AG20443 (cell line): ENCODE results near the gene SLC25A22.
A peak's percentile ranks its signal among the peaks of the same experiment; 100 is the strongest.

Source experiments
- DNase-seq: peaks from one replicate; pipeline ENCODE4 v3.0.0; 2012; ENCODE audit warnings: low spot score, mixed read lengths

SLC25A22 gene

GRCh38 chr11:833849-834311 lies 35.8 kb upstream of the SLC25A22 start:
- no peak for DNase-seq

DNA sequence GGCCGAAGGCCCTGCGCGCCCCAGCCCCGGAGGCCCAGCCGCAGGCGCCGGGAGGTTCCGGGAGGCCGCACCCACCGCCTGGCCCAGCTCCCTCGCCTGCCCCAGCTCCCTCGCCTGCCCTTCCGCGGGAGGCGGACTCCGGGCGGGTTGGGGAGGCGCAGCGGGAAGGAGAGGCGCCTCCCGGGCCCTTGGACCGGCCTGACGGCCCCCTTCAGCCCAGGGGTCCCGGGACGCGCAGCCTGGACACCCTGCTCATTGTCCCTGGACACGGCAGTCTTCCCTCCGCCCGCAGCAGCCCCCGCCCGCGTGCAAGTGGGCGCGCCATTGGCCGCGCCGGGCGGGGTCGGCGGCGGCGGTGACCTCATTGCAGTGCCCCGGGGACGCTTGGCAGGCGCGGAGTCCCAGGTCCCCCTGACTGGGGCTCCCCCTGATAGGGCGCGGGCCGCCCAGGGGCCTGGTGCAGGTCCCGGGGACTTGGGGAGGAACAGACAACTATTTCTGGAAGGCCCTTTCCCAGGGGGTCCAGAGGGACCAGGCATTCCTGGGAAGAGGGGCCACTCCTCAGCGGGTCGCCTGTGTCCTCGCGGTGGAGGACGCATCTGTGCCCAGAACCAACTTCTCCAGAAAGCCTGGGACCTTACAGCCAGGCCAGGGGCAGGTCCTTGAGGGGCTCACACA lies 35.2 kb upstream of the SLC25A22 start:
- DNase-seq, result peak; percentile 67

DNA sequence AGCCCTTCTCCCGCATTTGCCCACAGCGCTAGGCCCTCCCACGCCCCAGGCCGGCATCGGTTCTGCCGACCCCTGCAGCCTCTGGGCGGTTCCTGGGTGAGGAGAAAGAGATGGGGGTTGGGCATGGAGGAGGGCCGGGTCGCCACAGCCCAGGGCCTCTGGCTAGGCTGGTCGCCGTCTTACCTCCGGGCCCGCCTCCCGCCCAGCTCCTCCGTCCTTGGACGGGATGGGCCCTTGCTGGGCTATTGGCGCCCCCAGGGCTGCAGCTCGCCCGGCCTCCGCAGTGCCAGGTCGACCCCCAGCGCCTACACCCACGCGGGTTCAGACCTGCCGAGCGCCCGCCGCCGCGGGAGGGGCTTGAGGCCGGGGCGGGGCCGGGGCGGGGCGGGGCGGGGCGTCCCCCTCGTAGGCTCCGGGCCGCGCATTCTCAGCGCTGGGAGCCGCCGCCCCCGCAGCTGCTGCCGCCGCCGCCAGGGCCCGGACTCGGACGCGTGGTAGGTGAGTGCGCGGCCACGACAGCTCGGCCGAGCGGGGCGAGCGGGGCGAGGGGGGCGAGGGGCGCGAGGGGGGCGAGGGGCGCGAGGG lies 34.5 kb upstream of the SLC25A22 start, which contains the start of gene CD151:
Gene CD151, plus strand, starts transcription at position 424 of the 585 bp plus-strand sequence. CDS start 3,118 bp downstream, outside the sequence.
- DNase-seq, result peak; percentile 84

- DNase-seq, result no peak
Observed at GRCh38 chr11:831961-832528, 34.0 kb upstream of the SLC25A22 start.

DNA sequence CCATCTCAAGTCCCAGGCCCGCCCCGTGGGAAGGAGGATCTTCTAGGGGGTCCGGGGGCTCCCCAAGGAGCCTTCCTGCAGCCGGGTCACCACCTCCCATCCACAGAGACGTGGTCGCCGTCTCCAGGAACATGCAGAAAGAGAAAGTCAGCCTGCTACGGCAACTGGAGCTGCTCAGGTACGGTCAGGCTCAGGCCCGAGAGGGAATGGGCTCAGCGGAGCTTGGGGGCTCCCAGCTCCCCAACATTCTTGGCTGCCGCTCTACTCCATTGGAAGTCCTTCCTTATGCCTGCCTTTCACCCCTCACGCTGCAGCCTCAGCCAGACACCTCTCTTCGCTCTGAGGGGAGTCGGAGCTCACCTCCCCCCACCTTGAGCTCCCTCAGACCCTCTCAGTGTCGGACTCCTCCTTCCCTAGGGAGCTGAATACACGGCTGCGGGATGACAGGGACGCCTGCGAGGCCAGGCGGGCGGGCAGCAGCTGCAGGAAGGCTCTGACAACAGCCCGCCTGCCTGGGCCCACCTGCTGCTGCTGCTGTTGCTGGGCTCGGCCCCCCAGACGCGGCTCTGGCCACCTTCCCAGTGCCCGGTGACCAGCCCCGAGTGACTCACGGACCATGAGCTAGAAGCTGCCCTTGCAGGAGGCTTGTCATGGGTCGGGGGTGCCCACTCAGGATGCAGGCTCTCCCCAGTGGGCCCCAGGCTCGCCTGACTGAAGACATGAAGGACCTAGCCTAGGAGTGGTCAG lies 33.2 kb upstream of the SLC25A22 start:
- no peak for DNase-seq

DNA sequence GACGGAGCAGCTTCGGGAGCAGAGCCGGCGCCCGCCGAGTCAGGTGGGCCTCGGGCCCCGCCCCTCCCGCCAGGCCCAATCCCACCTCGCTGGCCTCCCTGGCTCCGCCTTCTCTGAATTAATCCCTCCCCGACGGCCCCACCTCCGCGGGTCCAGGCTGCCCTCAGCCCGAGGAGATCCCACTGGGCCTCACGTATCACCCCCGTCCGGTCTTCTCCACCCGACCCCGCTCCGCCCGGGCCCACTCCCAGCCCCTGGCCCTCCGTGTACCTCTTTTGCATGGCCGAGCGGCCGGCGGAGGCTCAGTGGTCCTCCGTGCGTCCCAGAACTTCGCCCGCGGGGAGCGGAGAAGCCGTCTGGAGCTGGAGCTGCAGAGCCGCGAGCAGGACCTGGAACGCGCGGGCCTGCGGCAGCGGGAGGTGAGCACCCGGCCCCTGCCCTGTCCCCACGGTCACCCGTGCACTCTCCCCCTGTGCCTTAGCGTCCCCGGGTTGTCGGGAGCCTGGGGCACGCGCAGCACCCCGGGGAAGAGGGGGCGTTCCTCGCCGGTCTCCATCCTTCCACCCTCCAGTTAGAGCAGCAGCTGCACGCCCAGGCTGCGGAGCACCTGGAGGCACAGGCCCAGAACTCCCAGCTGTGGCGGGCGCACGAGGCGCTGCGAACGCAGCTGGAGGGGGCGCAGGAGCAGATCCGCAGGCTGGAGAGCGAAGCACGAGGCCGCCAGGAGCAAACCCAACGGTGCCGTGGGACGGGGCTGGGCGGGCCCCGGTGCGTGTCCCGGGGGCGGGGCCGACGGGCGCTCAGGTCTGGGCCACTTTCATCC lies 32.4 kb upstream of the SLC25A22 start:
- peak; percentile 79 for DNase-seq

- DNase-seq, result no peak
Observed at GRCh38 chr11:829847-830294, 31.8 kb upstream of the SLC25A22 start.

GRCh38 chr11:829176-829846 lies 31.2 kb upstream of the SLC25A22 start:
- no peak for DNase-seq

DNA sequence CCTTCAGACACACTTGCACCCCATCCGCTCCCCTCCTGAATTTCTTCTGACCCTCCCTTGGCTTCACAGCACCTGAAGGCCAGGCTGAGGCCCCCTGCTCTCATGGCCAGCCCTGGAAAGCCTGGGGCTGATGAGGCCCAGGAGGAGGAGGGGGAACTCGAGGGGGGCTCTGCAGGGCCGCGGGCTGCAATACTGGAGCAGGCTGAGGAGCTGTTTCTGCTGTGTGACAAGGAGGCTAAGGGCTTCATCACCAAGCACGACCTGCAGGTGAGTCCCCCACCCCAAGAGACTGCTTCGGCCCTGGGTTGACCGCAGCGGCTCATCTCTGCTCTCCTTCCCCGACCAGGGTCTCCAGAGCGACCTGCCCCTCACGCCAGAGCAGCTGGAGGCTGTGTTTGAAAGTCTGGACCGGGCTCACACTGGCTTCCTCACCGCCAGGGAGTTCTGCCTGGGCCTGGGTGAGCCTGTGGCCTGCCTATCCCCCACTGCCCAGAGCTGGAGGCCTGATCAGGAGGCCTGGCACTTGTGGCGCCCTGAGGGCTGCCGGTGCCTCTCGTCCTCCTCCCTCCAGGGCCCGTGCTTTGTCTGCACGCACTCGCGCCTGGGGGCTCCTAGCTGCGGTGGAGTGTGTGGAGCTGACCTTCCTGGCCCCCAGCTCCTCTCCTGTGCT lies 30.6 kb upstream of the SLC25A22 start:
- DNase-seq, result no peak

DNA sequence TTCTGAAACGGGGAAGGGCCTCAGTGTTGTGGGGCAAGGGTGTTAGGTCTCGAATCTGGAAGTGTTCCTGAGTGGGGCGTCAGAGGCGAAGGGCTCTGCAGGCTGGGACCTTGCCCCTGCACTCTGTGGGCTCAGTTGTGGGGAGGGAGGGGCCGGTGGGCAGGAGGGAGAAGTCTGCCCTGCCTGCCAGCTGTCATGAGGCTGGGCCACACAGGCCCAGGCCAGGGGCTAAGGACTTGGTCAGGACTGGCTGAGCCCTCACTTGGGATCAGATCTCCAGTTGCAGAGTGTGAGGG lies 29.8 kb upstream of the SLC25A22 start, which contains the start of gene CRACR2B:
Gene CRACR2B, plus strand, starts transcription at position 23 of the 296 bp plus-strand sequence. CDS start 689 bp downstream, outside the sequence.
- no peak for DNase-seq

GRCh38 chr11:827146-827896 lies 29.2 kb upstream of the SLC25A22 start:
- DNase-seq, result no peak

DNA sequence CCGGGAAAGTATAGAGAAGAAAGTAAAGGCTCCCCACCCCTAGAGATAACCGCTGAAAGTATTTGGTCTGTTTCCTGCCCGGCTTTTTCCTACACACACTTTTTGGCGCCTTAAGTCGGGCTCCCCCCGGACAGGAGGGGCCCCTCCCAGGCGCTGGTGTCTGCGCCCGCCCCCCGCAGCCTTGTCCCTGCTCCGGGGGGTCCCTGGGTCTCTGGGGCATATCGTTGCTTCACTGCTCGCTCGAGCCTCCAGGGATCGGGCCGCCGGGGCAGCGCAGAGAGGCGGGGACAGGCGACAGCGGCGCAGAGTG lies 28.7 kb upstream of the SLC25A22 start:
- DNase-seq, result no peak

GRCh38 chr11:826227-826621 lies 28.1 kb upstream of the SLC25A22 start:
- DNase-seq, result no peak

GRCh38 chr11:825366-826226 lies 27.5 kb upstream of the SLC25A22 start:
- no peak for DNase-seq

DNA sequence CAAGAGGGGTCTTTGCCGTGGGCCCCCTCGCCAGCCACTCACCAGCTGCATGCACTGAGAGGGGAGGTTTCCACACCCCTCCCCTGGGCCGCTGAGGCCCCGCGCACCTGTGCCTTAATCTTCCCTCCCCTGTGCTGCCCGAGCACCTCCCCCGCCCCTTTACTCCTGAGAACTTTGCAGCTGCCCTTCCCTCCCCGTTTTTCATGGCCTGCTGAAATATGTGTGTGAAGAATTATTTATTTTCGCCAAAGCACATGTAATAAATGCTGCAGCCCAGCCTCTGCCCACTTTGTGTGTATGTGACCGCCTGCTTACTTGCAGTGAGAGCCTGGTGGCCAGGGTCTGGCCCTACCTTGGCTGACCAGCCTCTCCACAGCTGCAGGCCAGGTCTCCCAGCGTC lies 26.9 kb upstream of the SLC25A22 start:
- DNase-seq, result no peak

DNA sequence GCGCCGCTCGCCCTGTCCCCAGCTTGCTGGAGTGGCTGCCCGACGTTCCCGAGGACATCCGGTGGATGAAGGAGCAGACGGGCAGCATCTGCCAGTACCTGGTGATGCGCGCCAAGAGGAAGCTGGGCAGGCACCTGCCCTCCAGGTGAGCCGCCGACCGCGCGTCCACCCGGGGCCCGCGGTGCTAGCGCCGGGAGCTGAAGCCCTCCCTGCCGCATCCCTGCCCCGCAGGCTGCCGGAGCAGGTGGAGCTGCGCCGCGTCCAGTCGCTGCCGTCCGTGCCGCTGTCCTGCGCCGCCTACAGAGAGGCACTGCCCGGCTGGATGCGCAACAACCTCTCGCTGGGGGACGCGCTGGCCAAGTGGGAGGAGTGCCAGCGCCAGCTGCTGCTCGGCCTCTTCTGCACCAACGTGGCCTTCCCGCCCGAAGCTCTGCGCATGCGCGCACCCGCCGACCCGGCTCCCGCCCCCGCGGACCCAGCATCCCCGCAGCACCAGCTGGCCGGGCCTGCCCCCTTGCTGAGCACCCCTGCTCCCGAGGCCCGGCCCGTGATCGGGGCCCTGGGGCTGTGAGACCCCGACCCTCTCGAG lies 26.3 kb upstream of the SLC25A22 start:
- no peak for DNase-seq

GRCh38 chr11:823441-824291 lies 25.6 kb upstream of the SLC25A22 start:
- DNase-seq, result no peak
